SK-MEL-5 (cell line): ENCODE measurements around the gene ACOT9. TPM values are rescaled to one million over a fixed set of nuclear protein-coding genes. Genes with fewer than 3 reads are reported as not detected.
A peak's percentile ranks its signal among the peaks of the same experiment; 100 is the strongest.
"Not testable (repeated sequence)": the region's sequence is repeated elsewhere in the genome, so short reads cannot be mapped to it uniquely, and the experiment has no call there.

ENCODE experiments used
- DNase-seq: peaks from one replicate; pipeline ENCODE4 v3.0.0-alpha.2; 2016; ENCODE audit warnings: low read depth, low spot score
- in situ Hi-C: cut with HindIII; loops from 2 replicates; pipeline ENCODE4 v1.10.0; 2016; ENCODE audit warnings: low sequenced_read_pairs, high pct_unique_total_duplicates, low pct_unique_long_range_greater_than_20kb
- total RNA-seq: library from RNA; depleted of rRNA; stranded (reverse); fragments of >200 nt; shearing (Covaris generic); gene quantifications from 2 replicates; pipeline ENCODE4 v1.2.3, GENCODE V29; 2014

ACOT9 gene
- total RNA-seq, 1 experiment from 2014 or later: 43.4 TPM

- DNase-seq, in situ Hi-C loops: not testable (repeated sequence)
These were observed 28.0 kb upstream of the ACOT9 start for GRCh38 chrX:23771086-23771485.

GRCh38 chrX:23770142-23770541 lies 27.1 kb upstream of the ACOT9 start:
- in situ Hi-C loops: no loop called here
- DNase-seq: no peak

- in situ Hi-C loops: no loop called here
- DNase-seq: no peak
These were observed 23.8 kb upstream of the ACOT9 start for GRCh38 chrX:23766650-23767551.

- no peak for DNase-seq
- in situ Hi-C loops: no loop called here
These were observed 22.8 kb upstream of the ACOT9 start for GRCh38 chrX:23765868-23766267.

GRCh38 chrX:23765449-23765848 lies 22.4 kb upstream of the ACOT9 start:
- DNase-seq: no peak

GRCh38 chrX:23764188-23764984 lies 21.3 kb upstream of the ACOT9 start:
- DNase-seq: no peak
- in situ Hi-C loops: no loop called here

More at GRCh38 chrX:23765449-23765848, 22.4 kb upstream of the ACOT9 start:
- in situ Hi-C loops: no loop called here

GRCh38 chrX:23759821-23760220 lies 16.7 kb upstream of the ACOT9 start:
- in situ Hi-C loops: no loop called here
- no peak for DNase-seq

- in situ Hi-C loops: no loop called here
- peak; percentile 74 for DNase-seq
These were observed 13.1 kb upstream of the ACOT9 start for GRCh38 chrX:23756165-23756564.

GRCh38 chrX:23754664-23755063 lies 11.6 kb upstream of the ACOT9 start:
- no peak for DNase-seq
- in situ Hi-C loops: no loop called here

GRCh38 chrX:23752740-23753415 lies 9.8 kb upstream of the ACOT9 start:
- in situ Hi-C loops: no loop called here
- peak; percentile 5 for DNase-seq

- in situ Hi-C loops: no loop called here
- DNase-seq: no peak
These were observed 6.5 kb upstream of the ACOT9 start for GRCh38 chrX:23749576-23749975.

GRCh38 chrX:23749129-23749528 lies 6.1 kb upstream of the ACOT9 start:
- in situ Hi-C loops: no loop called here
- DNase-seq: no peak

- DNase-seq: no peak
- in situ Hi-C loops: no loop called here
These were observed 2.7 kb upstream of the ACOT9 start for GRCh38 chrX:23745786-23746185.

GRCh38 chrX:23743623-23743971 lies 521 bp upstream of the ACOT9 start:
- in situ Hi-C loops, DNase-seq: not testable (repeated sequence)

GRCh38 chrX:23742174-23742696 lies 841 bp downstream of the ACOT9 start:
- in situ Hi-C loops: no loop called here

GRCh38 chrX:23737413-23737812 lies 5.7 kb downstream of the ACOT9 start:
- DNase-seq: no peak
- in situ Hi-C loops: no loop called here

More at GRCh38 chrX:23742174-23742696, 841 bp downstream of the ACOT9 start:
- DNase-seq: peak; percentile 62

- DNase-seq: no peak
- in situ Hi-C loops: no loop called here
These were observed 7.0 kb downstream of the ACOT9 start for GRCh38 chrX:23736030-23736429.

GRCh38 chrX:23732704-23733103 lies 10.4 kb downstream of the ACOT9 start:
- in situ Hi-C loops: no loop called here

More at GRCh38 chrX:23732704-23733103, 10.4 kb downstream of the ACOT9 start:
- DNase-seq: peak; percentile 5
